Ascending aorta (tissue), 2 donors: Measurements from ENCODE around the gene LRPPRC. TPM values are rescaled to one million over a fixed set of nuclear protein-coding genes. Genes with fewer than 3 reads are reported as not detected.

Experiments
- DNase-seq, 2 donors: peaks; one replicate each; pipeline ENCODE4 v3.0.0-alpha.2; 2019; ENCODE audit warnings: low spot score in 2 of 2
- H3K27ac ChIP-seq, 2 donors: fragments of 200-600 bp; sonication (generic); one replicate each; pipeline ENCODE4 v1.5.1; 2016 to 2017; ENCODE audit warnings: mild to moderate bottlenecking in 1 of 2
- H3K27me3 ChIP-seq: fragments of 200-600 bp; sonication (generic); one replicate; pipeline ENCODE4 v1.5.1; 2017
- H3K36me3 ChIP-seq, 2 donors: fragments of 200-600 bp; sonication (generic); one replicate each; pipeline ENCODE4 v1.5.1; 2016
- H3K4me1 ChIP-seq, 2 donors: fragments of 200-600 bp; sonication (generic); one replicate each; pipeline ENCODE4 v1.5.1; 2016 to 2017; ENCODE audit warnings: mild to moderate bottlenecking in 1 of 2
- H3K4me3 ChIP-seq, 2 donors: fragments of 200-600 bp; sonication (generic); one replicate each; pipeline ENCODE4 v1.5.1; 2016 to 2017; ENCODE audit warnings: mild to moderate bottlenecking in 1 of 2
- H3K9me3 ChIP-seq, 2 donors: fragments of 200-600 bp; sonication (generic); one replicate each; pipeline ENCODE4 v1.5.1; 2016
- intact Hi-C: fragments of 100-400 bp; cut with DNase I; formaldehyde crosslinking; loops from one replicate; pipeline ENCODE4 v1.15.1; 2023
- total RNA-seq: library from RNA; depleted of rRNA; stranded (reverse); fragments of >200 nt; gene quantifications from one replicate; pipeline ENCODE4 v1.1.0, GENCODE V29; 2016
- TF ChIP-seq, protein P1 (sequence below), 3 experiments: fragments of 200-600 bp in 2 of 3; fragments of 450-650 bp in 1 of 3; sonication (generic) in 2 of 3; IDR thresholded peaks; one replicate each; pipeline ENCODE4 v1.5.1; 2016 to 2019; ENCODE audit warnings: antibody characterized with exemption in 3 of 3, mild to moderate bottlenecking in 1 of 3, moderate library complexity in 1 of 3

LRPPRC gene
- 78.1 TPM for total RNA-seq

GRCh38 chr2:43995733-43996533 lies at the start of gene LRPPRC:
Gene LRPPRC, minus strand, starts transcription at chr2:43995989. Its CDS starts 42 bp downstream, at chr2:43995947.
- peak within 1 kb of the TSS; percentile 40 to 80 for H3K27ac ChIP-seq

DNA sequence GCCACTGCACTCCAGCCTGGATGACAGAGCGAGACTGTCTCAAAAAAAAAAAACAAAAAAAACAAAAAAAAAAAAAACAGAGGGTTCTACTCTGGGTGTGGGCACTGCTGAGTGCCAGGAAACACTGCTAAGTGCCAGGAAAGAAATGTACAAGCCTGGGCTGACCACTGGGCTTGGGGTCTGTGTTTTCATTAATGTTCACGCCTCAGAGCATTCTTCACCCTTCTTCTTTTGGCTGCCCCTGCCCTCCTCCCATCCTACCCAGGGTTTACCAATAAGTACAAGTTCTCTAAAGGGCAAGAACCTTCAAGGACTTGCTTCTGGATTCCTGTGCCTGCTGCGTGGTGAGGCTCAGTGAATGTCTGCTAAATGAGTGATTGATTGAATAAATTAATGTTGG lies 49.3 kb upstream of the LRPPRC start:
- no peaks in the 10 kb centered on the region for H3K4me1 ChIP-seq
- H3K4me3 ChIP-seq, result no peak overlapping the region
- no peaks in the 10 kb centered on the region for H3K36me3 ChIP-seq
- intact Hi-C loops, result loop anchor here (2.0 kb wide), 1 partner anchor 248 kb away; no protein-coding TSS in a partner anchor
- DNase-seq, result no peak
- TF ChIP-seq, protein P1, sequence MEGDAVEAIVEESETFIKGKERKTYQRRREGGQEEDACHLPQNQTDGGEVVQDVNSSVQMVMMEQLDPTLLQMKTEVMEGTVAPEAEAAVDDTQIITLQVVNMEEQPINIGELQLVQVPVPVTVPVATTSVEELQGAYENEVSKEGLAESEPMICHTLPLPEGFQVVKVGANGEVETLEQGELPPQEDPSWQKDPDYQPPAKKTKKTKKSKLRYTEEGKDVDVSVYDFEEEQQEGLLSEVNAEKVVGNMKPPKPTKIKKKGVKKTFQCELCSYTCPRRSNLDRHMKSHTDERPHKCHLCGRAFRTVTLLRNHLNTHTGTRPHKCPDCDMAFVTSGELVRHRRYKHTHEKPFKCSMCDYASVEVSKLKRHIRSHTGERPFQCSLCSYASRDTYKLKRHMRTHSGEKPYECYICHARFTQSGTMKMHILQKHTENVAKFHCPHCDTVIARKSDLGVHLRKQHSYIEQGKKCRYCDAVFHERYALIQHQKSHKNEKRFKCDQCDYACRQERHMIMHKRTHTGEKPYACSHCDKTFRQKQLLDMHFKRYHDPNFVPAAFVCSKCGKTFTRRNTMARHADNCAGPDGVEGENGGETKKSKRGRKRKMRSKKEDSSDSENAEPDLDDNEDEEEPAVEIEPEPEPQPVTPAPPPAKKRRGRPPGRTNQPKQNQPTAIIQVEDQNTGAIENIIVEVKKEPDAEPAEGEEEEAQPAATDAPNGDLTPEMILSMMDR (IDR thresholded peaks at IDR 0.05), result no peak
- no peaks in the 10 kb centered on the region for H3K9me3 ChIP-seq
- H3K27ac ChIP-seq, result no peak overlapping the region
- no peaks in the 10 kb centered on the region for H3K27me3 ChIP-seq

More at GRCh38 chr2:43995733-43996533, at the start of gene LRPPRC:
- Histone ChIP-seq H3K27me3 (no peaks in the 10 kb centered on the region), H3K4me1 (peaks cover 8 to 18% of the 10 kb centered on the region in 2 donors), H3K9me3 (no peaks in the 10 kb centered on the region), H3K4me3 (peak within 1 kb of the TSS; percentile 90 to 99), H3K36me3 (peaks cover 0 to 5% of the 10 kb centered on the region in 2 donors)
- intact Hi-C loops, result loop anchor here (2.0 to 5.0 kb wide), 2 partner anchors 173 to 366 kb away; partner anchors contain the start of genes CAMKMT, PPM1B and PREPL
- peak; percentile 72 to 96 for DNase-seq
- TF ChIP-seq, protein P1 (IDR thresholded peaks at IDR 0.05), result no peak

- TF ChIP-seq, protein P1 (IDR thresholded peaks at IDR 0.05), result peak; percentile 80 to 87 (median 81)
- no peak overlapping the region for H3K4me3 ChIP-seq
- H3K27me3 ChIP-seq, result no peaks in the 10 kb centered on the region
- H3K27ac ChIP-seq, result no peak overlapping the region
- intact Hi-C loops, result loop anchor here (1.0 to 5.0 kb wide), 3 partner anchors 248 to 911 kb away; no protein-coding TSS in a partner anchor
- peak; percentile 22 to 90 for DNase-seq
- H3K9me3 ChIP-seq, result no peaks in the 10 kb centered on the region
- no peaks in the 10 kb centered on the region for H3K4me1 ChIP-seq
- H3K36me3 ChIP-seq, result no peaks in the 10 kb centered on the region
Measured at GRCh38 chr2:44044281-44044720, 48.5 kb upstream of the LRPPRC start.

- no peak overlapping the region for H3K4me3 ChIP-seq
- no peaks in the 10 kb centered on the region for H3K27me3 ChIP-seq
- no peak for DNase-seq
- H3K27ac ChIP-seq, result no peak overlapping the region
- TF ChIP-seq, protein P1 (IDR thresholded peaks at IDR 0.05), result no peak
- no peaks in the 10 kb centered on the region for H3K4me1 ChIP-seq
- H3K9me3 ChIP-seq, result no peaks in the 10 kb centered on the region
- intact Hi-C loops, result loop anchor here (5.0 kb wide), 1 partner anchor 437 kb away; no protein-coding TSS in a partner anchor
- no peaks in the 10 kb centered on the region for H3K36me3 ChIP-seq
Measured at GRCh38 chr2:44040365-44040764, 44.6 kb upstream of the LRPPRC start.

GRCh38 chr2:44038277-44038676 lies 42.5 kb upstream of the LRPPRC start:
- intact Hi-C loops, result no loop called here
- DNase-seq, result no peak
- Histone ChIP-seq H3K27ac (no peak overlapping the region), H3K27me3 (no peaks in the 10 kb centered on the region), H3K9me3 (no peaks in the 10 kb centered on the region), H3K36me3 (no peaks in the 10 kb centered on the region), H3K4me3 (no peak overlapping the region), H3K4me1 (no peaks in the 10 kb centered on the region)
- TF ChIP-seq, protein P1 (IDR thresholded peaks at IDR 0.05), result no peak
